Osteocyte (in vitro differentiated cells): Measurements from ENCODE around the gene CCDC142. TPM values are rescaled to one million over a fixed set of nuclear protein-coding genes. Genes with fewer than 3 reads are reported as not detected.

ENCODE experiments used
- DNase-seq: peaks from one replicate; pipeline ENCODE4 v3.0.0; 2021; ENCODE audit warnings: mixed read lengths; ENCODE audit not compliant: unreplicated experiment; ENCODE audit errors: extremely low spot score
- H3K27ac Mint-ChIP-seq: one replicate; pipeline ENCODE4 v1.8.0; 2021; ENCODE audit warnings: mild to moderate bottlenecking, mixed read lengths; ENCODE audit not compliant: unreplicated experiment
- H3K27me3 Mint-ChIP-seq: one replicate; pipeline ENCODE4 v1.8.0; 2021; ENCODE audit warnings: mixed read lengths; ENCODE audit not compliant: unreplicated experiment
- H3K36me3 Mint-ChIP-seq: one replicate; pipeline ENCODE4 v1.8.0; 2021; ENCODE audit warnings: mixed read lengths; ENCODE audit not compliant: unreplicated experiment
- H3K4me1 Mint-ChIP-seq: one replicate; pipeline ENCODE4 v1.8.0; 2021; ENCODE audit warnings: mixed read lengths; ENCODE audit not compliant: unreplicated experiment
- H3K4me3 Mint-ChIP-seq: one replicate; pipeline ENCODE4 v1.8.0; 2021; ENCODE audit warnings: mild to moderate bottlenecking, moderate library complexity, mixed read lengths; ENCODE audit not compliant: unreplicated experiment
- H3K9me3 Mint-ChIP-seq: one replicate; pipeline ENCODE4 v1.8.0; 2021; ENCODE audit warnings: mixed read lengths; ENCODE audit not compliant: unreplicated experiment
- CTCF ChIP-seq: fragments of 200-600 bp; sonication (generic); IDR thresholded peaks from 2 replicates; pipeline ENCODE4 v1.5.0; 2021; ENCODE audit warnings: antibody characterized with exemption, mild to moderate bottlenecking, moderate library complexity
- total RNA-seq: library from RNA; stranded (reverse); gene quantifications from 2 replicates; pipeline ENCODE4 v1.2.1, GENCODE V29; 2021

Gene CCDC142
- total RNA-seq, 1 donor from 2014 or later: 20.6 TPM

- TF ChIP-seq CTCF: no peak
- Mint-ChIP-seq H3K27ac (peak within 1 kb of the TSS; percentile 91), H3K9me3 (no peaks in the 10 kb centered on the region), H3K36me3 (peaks cover 19% of the 10 kb centered on the region), H3K27me3 (no peaks in the 10 kb centered on the region), H3K4me3 (peak within 1 kb of the TSS; percentile 95), H3K4me1 (peaks cover 28% of the 10 kb centered on the region)
- peak; percentile 99 for DNase-seq
Observed at GRCh38 chr2:74529357-74530238, 46.8 kb upstream of the CCDC142 start, which contains the start of the genes AUP1 and HTRA2. Gene AUP1, minus strand, starts transcription at chr2:74529706. Its CDS starts 77 bp downstream, at chr2:74529629. Gene HTRA2, plus strand, starts transcription at chr2:74529933. Its CDS starts 74 bp downstream, at chr2:74530007.

DNA sequence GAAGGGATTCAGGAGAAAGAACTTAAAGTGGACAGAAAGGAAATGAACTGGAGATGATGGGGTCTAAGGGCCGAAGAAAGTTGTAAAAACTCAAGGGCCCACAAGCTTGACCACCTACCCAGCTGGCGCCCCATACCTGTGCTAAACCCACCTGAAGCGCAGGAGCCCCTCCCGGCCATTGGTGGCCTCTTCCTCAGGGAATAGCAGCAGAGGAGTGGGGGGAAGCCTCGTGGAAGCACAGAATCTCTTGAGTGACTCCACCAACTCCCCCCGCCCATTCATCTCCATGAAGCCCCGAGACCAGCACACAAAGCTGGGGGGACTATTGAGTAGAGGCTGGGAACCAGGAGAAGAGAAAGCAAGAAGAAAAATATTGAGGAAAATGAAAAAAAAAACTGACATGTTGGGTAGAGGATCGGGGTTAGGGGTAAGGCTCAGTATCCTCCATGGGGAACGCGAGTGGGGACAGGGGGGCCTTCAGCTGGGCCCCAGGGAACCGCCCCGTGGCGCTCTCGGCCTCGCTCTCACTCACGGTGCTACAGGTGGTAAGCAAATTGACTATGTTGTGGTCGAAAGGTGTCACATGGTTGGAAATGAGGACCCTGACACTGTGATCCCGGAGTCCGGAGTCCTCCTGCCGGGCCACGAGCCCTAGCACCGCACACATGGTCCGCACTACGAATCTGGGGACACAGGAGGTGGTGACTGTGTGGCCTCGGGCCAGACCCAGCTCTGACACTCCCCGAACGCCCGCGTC, 46.0 kb upstream of the CCDC142 start:
- DNase-seq: no peak
- H3K9me3 Mint-ChIP-seq: no peaks in the 10 kb centered on the region
- TF ChIP-seq CTCF: no peak

DNA sequence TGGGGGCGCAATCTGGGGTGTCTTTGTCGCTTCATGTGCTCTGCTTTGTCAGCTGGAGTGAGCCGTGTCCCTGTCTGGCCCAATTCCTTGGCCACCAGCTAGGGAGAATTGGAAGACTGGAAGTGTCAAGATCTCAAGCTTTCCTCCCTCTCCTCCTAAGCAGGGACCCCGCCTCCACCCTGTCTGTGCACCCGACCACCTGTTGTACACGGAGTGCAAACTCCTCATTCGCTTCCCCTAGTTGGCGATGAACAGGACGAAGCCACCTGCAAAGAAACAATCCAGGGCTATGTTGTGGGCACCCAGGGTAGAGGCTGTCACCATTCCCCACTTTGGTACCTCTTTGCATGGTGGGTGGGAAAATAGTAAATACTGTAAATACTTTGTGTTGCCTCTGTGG, 44.9 kb upstream of the CCDC142 start:
- Mint-ChIP-seq H3K4me3 (peak overlapping the region; percentile 95), H3K27ac (no peak overlapping the region), H3K36me3 (peaks cover 17% of the 10 kb centered on the region), H3K27me3 (peaks cover under 1% of the 10 kb centered on the region), H3K4me1 (peaks cover 28% of the 10 kb centered on the region), H3K9me3 (no peaks in the 10 kb centered on the region)
- no peak for DNase-seq
- TF ChIP-seq CTCF: no peak

More for the DNA sequence above, 46.0 kb upstream of the CCDC142 start:
- peak overlapping the region; percentile 91 for H3K27ac Mint-ChIP-seq
- H3K27me3 Mint-ChIP-seq: no peaks in the 10 kb centered on the region
- peak overlapping the region; percentile 95 for H3K4me3 Mint-ChIP-seq
- peaks cover 17% of the 10 kb centered on the region for H3K36me3 Mint-ChIP-seq
- peaks cover 28% of the 10 kb centered on the region for H3K4me1 Mint-ChIP-seq

- Mint-ChIP-seq H3K27ac (no peak overlapping the region), H3K27me3 (peaks cover 10% of the 10 kb centered on the region), H3K9me3 (no peaks in the 10 kb centered on the region), H3K4me1 (peaks cover 24% of the 10 kb centered on the region), H3K36me3 (peaks cover 17% of the 10 kb centered on the region), H3K4me3 (no peak overlapping the region)
- DNase-seq: no peak
- no peak for TF ChIP-seq CTCF
Observed at GRCh38 chr2:74526649-74527230, 43.9 kb upstream of the CCDC142 start.
